HG02610 (cell line): ENCODE measurements around the gene CALR.
"Not testable (repeated sequence)": the region's sequence is repeated elsewhere in the genome, so short reads cannot be mapped to it uniquely, and the experiment has no call there.

Experiments
- ATAC-seq: cut with Tn5 transposase; IDR thresholded peaks from one replicate; pipeline ENCODE4 v1.9.1; 2021; ENCODE audit warnings: mild to moderate bottlenecking, moderate library complexity; ENCODE audit not compliant: unreplicated experiment

CALR gene

DNA sequence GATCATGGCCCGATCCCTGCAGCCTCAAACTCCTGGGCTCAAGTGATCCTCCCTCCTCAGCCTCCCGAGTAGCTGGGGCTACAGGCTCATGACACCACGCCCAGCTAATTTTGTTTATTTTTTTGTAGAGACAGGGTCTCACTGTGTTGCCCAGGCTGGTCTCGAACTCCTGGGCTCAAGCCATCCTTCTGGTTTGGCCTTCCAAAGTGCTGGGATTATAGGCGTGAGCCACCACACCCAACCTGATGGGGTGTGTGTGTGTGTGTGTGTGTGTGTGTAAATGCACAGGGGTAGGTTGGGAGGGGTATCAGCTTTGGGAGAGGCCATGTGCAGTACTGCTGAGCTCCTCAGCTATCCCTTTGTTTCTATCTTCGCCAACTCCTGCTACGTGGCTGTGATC, 37.7 kb downstream of the CALR start:
- not testable (repeated sequence) for ATAC-seq

DNA sequence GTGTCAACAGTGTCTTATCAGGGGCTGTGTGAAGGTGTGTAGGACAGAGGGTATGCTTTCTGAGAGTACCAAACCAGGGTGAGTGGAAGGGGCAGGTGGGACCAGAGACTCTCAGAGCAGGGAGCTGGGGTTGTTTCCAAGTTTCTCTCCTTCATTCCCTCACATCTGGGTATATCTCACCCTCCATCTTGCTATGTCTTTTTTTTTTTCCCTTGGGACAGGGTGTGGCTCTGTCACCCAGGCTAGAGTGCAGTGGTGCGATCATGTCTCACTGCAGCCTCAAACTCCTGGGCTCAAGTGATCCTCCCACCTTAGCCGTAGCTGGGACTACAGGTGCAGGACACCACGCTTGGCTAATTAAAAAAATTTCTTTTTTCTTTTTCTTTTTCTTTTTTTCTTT, 41.6 kb downstream of the CALR start:
- ATAC-seq, result no peak

DNA sequence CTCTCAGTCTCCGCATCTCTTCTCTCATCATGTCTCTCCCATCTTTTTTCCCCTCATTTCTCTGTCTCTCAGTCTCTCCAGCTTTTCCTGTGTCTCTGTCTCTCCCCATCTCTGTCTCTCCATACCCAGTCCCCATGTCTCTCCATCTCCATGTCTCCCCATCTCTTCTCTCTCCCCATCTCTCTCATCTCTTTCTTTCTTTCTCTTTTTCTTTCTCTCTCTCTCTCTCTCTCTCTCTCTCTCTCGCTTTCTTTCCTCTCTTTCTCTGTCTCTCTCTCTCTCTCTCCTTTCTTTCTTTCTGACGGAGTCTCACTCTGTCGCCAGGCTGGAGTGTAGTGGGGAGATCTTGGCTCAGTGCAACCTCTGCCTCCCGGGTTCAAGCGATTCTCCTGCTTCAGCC, 44.2 kb downstream of the CALR start:
- no peak for ATAC-seq

DNA sequence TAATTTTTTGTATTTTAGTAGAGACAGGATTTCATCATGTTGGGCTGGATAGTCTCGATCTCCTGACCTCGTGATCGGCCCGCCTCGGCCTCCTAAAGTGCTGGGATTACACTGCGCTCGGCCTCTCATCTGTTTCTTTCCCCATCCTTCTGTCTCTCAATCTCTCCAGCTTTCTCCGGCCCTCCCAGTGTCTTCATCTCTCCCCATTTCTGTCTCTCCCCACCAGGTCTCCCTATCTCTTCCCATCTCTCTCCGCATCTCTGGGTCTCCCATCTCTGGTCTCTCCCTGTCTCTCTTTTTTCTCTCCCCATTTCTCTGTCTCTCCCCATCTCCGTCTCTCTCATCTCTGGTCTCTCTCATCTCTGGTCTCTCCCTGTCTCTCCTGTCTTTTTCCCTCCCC, 44.7 kb downstream of the CALR start:
- no peak for ATAC-seq

DNA sequence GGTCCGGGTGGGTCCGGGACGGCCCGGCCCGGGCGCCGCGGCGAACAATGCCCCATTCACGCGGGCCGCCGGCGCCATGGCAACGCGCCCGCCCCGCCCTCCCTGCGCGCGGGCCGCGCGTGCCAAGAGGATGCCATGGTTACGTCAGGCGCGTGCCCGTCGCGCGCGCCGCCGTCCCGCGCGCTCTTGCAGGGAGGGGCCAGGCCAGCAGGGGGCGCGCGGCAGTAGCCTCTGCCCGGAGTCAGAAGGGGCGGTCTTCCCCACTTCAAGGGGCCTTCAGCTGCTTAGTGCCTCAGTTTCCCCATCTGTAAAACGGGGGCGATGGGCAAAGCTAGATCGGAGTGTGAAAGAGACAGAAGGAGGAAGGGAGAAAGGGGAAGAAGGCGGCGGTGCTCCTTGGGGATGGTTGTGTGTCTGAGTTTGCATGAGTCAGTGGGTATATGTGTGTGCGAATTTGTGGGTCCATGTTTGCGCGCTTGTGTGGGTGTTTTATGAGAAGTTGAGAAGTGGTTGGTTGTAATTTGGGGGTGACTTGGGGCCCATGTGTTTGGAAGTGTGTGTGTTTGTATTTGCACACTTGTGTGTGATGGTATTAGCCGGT, 45.2 kb downstream of the CALR start:
- no peak for ATAC-seq

DNA sequence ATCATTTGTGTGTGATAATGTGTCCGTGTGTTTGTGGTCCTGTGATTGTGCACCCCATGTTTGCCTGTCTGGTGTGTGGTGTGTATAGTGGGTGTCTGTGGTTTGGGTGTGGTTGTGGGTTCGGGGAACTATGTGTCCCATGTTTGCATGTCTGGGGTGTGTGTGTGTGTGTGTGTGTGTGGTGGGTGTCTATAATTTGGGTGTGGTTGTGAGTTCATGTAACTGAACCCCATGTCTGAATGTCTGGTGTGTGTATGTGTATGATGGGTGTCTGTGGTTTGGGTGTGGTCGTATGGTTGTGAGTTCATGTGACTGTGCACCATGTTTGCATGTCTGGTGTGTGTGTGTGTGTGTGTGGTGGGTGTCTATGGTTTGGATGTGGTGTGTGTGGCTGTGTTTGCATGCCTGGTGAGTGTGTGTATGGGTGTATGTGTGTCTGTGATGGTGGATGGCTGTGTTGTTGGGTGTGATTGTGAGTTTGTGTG, 45.8 kb downstream of the CALR start:
- no peak for ATAC-seq

DNA sequence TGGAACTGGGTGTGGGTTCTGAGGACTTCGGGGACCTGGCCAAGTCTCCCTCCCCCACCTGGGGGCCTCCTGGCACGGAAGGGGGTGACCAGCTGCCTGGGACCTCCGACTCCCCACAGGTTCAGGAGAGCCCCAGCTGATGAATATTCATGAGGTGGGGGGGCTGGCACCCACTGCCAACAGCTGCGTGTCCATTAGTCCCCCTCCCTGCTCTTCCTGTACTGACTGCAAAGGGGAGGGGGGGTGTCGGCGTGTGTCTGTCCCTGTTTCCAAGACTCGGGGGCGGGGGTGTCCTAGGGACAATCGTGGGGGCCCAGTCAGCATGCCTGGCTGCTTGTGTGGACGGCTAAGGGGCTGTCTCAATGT, 46.3 kb downstream of the CALR start:
- ATAC-seq, result no peak

DNA sequence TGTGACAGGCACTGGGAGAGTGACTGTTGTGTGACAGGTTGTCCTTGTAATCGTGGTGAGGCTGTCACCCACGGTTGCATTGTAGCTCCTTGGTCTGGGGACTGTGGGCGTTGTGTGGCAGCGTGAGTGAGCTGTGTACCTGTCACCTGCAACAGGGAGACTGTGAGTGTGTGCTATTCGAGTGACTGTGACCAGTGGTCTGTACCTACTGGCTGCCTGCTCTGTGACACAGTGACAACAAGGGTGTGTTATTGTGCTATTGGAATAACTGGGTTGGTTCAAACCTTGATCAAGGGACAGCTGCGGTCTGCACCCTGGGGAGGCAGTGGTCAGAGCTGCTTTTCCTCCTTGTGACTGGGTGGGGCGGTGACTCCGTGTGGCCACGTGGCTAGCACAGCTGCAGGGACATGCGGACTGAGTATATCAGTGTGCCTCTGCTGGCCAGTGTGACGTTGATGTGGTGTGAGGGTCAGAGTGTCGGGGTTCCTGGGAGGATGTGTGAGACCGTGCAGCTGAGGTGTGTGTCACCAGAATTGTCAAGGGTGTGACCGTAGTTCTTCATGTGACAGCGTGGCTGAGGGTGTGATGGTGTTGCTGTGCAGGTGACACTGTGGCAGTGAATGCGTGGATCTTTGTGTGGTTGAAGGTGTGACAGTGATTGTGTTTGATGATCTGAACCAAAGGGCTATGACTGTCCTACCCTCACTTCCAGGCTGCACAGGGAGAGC, 46.8 kb downstream of the CALR start:
- no peak for ATAC-seq

DNA sequence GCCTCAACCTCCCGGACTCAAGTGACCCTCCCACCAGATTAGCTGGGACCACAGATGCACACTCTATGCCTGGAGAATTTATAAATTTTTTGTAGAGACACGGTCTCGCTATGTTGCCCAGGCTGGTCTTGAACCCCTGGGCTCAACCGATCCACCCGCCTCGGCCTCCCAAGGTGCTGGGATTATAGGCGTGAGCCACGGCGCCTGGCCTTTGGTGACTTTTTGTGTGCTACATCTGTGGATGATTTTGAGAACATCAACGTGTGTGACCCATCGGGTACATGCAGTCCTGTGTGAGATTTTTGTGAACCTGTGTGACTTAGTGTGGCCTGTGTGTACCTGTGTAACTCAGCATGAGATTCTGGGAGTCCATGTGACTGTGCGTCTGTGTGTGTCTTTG, 48.3 kb downstream of the CALR start:
- no peak for ATAC-seq

DNA sequence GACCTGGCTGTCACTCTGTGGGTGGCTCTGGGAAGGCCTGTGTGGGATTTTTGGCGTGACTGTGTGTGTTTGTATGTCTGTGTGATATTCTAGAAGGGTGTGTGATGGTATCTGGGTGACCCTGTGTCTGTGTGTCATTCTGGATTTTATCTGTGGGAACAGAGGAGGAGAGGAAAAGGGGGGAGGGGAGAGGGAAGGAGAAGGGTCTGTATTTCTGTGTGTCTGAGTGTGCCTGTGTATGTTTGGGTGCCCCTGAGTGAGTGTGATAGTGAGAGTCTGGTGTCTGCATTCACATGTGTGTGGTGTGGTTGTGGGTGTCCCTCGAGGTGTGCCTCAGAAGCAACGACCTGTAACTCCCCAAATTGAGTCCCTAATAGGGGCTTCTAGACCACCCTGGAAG, 48.8 kb downstream of the CALR start:
- ATAC-seq, result no peak

DNA sequence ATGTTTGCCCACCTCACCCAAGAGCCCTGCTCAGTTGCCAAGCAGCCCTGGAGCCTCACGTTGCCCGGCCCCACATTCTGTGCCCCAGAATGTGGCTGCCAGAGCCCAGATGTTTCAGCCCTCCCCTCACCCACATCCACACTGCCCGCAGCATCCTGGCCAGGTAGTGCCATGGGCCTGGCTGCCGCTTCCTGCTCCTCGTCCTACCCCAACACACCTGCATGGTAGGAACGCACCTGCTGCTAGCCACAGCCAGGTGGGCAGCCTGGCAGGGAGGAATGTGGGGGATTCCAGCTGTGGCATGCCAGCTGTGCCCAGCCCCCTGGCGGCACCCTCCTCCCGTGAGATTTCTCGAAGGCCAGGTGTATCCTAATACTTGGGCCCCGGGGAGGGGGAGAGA, 49.4 kb downstream of the CALR start:
- no peak for ATAC-seq

DNA sequence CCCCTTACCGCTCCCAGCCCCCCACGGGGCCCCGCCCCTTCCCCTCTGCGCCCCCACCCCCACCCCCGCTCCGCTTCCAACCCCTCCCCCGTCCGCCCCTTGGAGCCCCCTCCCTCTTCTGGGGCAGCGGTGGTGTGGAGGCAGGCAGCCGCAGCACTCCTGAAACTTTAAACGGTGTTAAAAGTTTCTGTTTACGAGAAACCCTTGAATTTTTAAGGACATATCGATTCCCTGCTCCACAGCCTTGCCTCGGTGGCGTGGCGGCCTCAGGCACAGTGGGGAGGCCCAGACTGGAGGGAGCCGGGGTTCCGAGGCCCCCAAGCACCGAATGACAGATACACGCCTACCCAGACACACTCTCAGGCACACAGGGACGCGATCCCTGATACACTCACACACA, 52.0 kb downstream of the CALR start:
- ATAC-seq, result no peak

DNA sequence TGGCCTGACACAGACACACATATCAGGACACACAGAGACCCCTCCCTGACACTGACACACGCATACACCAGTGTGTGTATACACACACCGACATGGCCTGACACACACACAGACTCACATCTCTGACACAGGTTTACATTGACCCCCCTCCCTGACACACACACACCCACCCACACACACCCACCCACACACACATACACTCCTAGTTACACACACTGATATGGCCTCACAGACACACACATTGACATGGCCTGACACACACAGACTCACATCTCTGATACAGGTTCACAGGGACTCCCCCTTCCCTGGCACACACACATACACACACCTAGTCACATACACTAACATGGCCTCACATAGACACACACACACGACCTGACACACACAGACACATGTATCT, 52.4 kb downstream of the CALR start:
- no peak for ATAC-seq

DNA sequence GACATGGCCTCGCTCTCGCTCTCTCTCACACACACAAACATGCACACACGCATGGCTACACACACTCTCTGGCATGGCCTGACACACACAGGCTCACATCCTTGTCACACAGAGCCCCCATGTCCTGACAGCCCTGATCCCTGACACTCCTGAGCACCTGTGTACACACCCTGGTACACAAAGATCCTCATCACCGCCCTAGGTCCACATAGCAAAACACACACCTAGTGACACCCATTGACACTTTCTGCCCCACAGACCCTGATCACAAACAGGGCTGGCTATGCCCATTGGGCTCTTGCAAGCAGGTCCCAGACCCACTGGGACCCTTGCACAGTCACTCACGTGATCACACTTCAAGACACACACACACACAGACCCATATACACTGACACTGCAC, 52.9 kb downstream of the CALR start:
- ATAC-seq, result no peak

DNA sequence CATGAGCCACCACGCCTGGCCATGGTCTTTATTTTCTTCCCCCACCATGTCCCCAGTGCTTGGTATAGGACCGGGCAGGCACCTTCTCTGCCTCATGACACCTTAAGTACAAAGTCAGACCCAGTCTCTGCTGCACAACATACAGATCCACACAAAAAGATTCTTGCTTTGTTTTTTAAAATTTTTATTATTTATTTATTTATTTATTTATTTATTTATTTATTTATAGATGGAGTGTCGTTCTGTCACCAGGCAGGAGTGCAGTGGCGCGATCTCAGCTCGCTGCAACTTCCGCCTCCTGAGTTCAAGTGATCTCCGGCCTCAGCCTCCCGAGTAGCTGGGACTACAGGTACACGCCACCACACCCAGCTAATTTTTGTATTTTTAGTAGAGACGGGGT, 54.3 kb downstream of the CALR start:
- ATAC-seq, result no peak

DNA sequence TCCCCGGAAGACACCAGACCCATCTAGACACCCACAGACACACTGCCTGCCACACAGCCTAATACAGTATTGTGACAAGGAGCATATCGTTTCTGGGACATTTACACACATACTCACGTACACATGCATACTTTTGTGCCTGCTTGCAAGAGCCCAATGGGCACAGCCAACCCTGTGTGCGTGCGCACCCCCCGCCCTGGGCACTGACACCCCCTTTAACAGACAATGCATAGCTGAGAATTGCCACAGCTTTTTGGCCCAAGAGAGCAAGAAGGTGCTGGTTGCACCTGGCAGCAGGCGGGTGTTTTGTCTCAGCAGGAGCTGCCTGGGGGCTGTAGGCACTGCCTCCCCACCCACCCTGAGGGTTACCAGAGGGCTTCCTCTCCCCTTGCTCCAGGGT, 55.2 kb downstream of the CALR start:
- ATAC-seq, result no peak
